Measurements from ENCODE around the gene FBXO47.

DNA sequence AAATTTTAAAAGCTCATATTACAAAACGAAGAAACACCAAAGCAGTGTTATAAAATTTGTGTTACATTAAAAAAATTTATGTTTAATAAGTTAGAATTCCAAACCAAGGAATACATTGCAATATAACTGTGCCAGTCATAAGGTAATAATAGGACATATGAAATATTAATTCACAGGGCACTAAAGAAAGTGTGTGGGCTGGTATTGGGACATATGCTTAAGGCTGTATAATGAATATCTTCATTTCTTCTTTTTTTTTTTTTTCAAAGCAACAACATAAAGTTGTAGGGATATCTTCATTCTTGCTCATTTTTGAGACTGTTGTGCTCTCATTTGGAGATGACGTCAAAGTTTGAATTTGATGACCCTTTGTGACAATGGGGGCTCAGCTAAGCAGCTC lies 17.5 kb upstream of the FBXO47 start:
- TF ChIP-seq POLR2A (IDR thresholded peaks at IDR 0.05; ENCODE audit: low read depth, low read length) (no peak), TAF1 (IDR thresholded peaks at IDR 0.05; ENCODE audit: low read depth, low read length) (no peak), POLR2AphosphoS5 (IDR thresholded peaks at IDR 0.05; ENCODE audit: low read depth, low read length) (no peak)

Measured in GM12891 (cell line).